Measurements from ENCODE around the gene SP9. TPM values are rescaled to one million over a fixed set of nuclear protein-coding genes. Genes with fewer than 3 reads are reported as not detected.
A peak's percentile ranks its signal among the peaks of the same experiment; 100 is the strongest.

SP9 gene
- total RNA-seq: not detected
- long read RNA-seq: 0 reads

GRCh38 chr2:174334781-174335251 lies at the start of gene SP9:
SP9 (plus strand) TSS chr2:174334954; CDS start chr2:174335093, 139 bp downstream.
- intact Hi-C loops (cut with DNase I): loop anchor here (10.0 kb wide), 1 partner anchor 90 kb away; the partner anchor contains the start of gene OLA1
- DNase-seq (peak; percentile 49), ATAC-seq (ENCODE audit: poor library complexity) (peak; percentile 43)

GRCh38 chr2:174286172-174286571 lies 48.6 kb upstream of the SP9 start:
- ATAC-seq (ENCODE audit: poor library complexity) (no peak), DNase-seq (no peak)
- intact Hi-C loops (cut with DNase I): no loop called here

GRCh38 chr2:174292908-174293307 lies 41.8 kb upstream of the SP9 start:
- DNase-seq: no peak
- intact Hi-C loops (cut with DNase I): no loop called here
- ATAC-seq (ENCODE audit: poor library complexity): no peak

- intact Hi-C loops (cut with DNase I): no loop called here
- peak; percentile 31 for ATAC-seq (ENCODE audit: poor library complexity)
Measured at GRCh38 chr2:174300114-174300513, 34.6 kb upstream of the SP9 start.

GRCh38 chr2:174312581-174313234 lies 22.0 kb upstream of the SP9 start:
- intact Hi-C loops (cut with DNase I): no loop called here
- ATAC-seq (ENCODE audit: poor library complexity): no peak

More at GRCh38 chr2:174300114-174300513, 34.6 kb upstream of the SP9 start:
- no peak for DNase-seq

GRCh38 chr2:174322149-174322548 lies 12.6 kb upstream of the SP9 start:
- intact Hi-C loops (cut with DNase I): no loop called here
- DNase-seq (no peak), ATAC-seq (ENCODE audit: poor library complexity) (no peak)

More at GRCh38 chr2:174312581-174313234, 22.0 kb upstream of the SP9 start:
- DNase-seq: no peak

GRCh38 chr2:174322746-174323145 lies 12.0 kb upstream of the SP9 start:
- DNase-seq (no peak), ATAC-seq (ENCODE audit: poor library complexity) (no peak)
- intact Hi-C loops (cut with DNase I): no loop called here

- DNase-seq (no peak), ATAC-seq (ENCODE audit: poor library complexity) (no peak)
- intact Hi-C loops (cut with DNase I): no loop called here
Measured at GRCh38 chr2:174324530-174324929, 10.2 kb upstream of the SP9 start.

GRCh38 chr2:174325373-174326160 lies 9.2 kb upstream of the SP9 start:
- DNase-seq (no peak), ATAC-seq (ENCODE audit: poor library complexity) (peak; percentile 51)
- intact Hi-C loops (cut with DNase I): no loop called here

GRCh38 chr2:174326161-174327020 lies 8.4 kb upstream of the SP9 start:
- intact Hi-C loops (cut with DNase I): no loop called here
- peak; percentile 64 for ATAC-seq (ENCODE audit: poor library complexity)
- DNase-seq: peak; percentile 59

GRCh38 chr2:174327021-174327840 lies 7.5 kb upstream of the SP9 start:
- ATAC-seq (ENCODE audit: poor library complexity): peak; percentile 36
- intact Hi-C loops (cut with DNase I): no loop called here
- DNase-seq: peak; percentile 47

- ATAC-seq (ENCODE audit: poor library complexity) (no peak), DNase-seq (no peak)
- intact Hi-C loops (cut with DNase I): no loop called here
Measured at GRCh38 chr2:174327841-174328113, 7.0 kb upstream of the SP9 start.

- DNase-seq (no peak), ATAC-seq (ENCODE audit: poor library complexity) (no peak)
- intact Hi-C loops (cut with DNase I): no loop called here
Measured at GRCh38 chr2:174328114-174328960, 6.4 kb upstream of the SP9 start.

- intact Hi-C loops (cut with DNase I): no loop called here
- DNase-seq: no peak
- no peak for ATAC-seq (ENCODE audit: poor library complexity)
Measured at GRCh38 chr2:174328961-174329715, 5.6 kb upstream of the SP9 start.

GRCh38 chr2:174330945-174331594 lies 3.7 kb upstream of the SP9 start:
- ATAC-seq (ENCODE audit: poor library complexity) (no peak), DNase-seq (no peak)
- intact Hi-C loops (cut with DNase I): loop anchor here (10.0 kb wide), 1 partner anchor 86 kb away; the partner anchor contains the start of gene OLA1

- intact Hi-C loops (cut with DNase I): loop anchor here (10.0 kb wide), 1 partner anchor 87 kb away; the partner anchor contains the start of gene OLA1
Measured at GRCh38 chr2:174331595-174332216, 3.0 kb upstream of the SP9 start.

More at GRCh38 chr2:174331595-174332216, 3.0 kb upstream of the SP9 start:
- DNase-seq: no peak
- ATAC-seq (ENCODE audit: poor library complexity): no peak

All from Right ventricle myocardium superior (tissue), 1 donor.